ENCODE data around the gene BRD9. TPM values are rescaled to one million over a fixed set of nuclear protein-coding genes. Genes with fewer than 3 reads are reported as not detected.

BRD9 gene
- total RNA-seq, 2 donors from 2014 or later, result 18.9 to 47.1 TPM

DNA sequence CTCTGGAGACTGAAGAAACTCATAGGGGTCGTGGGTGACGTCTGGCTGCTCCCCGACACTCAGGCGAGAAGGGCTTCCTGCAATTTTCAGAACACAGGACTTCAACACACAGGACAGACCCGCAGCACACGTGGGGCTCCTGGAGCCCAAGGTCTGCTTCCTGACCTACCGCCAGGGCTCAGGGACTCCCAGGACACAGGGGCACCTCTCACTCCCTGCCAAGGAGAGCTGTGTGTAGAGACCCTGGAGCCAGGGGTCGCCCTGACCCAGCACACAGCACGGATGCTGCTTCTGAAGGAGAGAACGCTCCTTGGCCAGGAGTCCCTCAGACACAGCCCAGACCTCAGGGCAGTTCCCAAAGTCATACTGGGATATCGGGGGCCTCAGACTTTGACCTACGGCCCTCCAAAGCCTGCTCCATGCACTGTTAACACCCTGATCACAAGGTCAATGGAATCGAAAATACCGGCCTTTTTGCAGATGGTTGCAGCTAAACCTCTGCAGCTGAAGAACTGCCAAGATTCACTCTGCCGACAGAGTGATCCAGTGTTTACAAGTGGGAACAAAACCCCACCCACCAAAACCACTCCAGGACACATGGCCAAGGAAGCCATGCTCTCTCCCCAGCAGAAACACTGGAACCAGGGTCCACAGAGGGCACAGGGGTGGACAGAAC lies 28.0 kb downstream of the BRD9 start:
- WGBS, 2 donors, result 80 to 84% methylated on average over 10 to 14 of the region's 15 CpGs
- Histone ChIP-seq H3K27me3 (no peaks in the 10 kb centered on the region), H3K4me1 (peaks cover 9% of the 10 kb centered on the region), H3K36me3 (replicated peaks in 1 of 2; ENCODE audit: insufficient read depth in 1 of 2, low read depth in 2 of 2) (peaks cover 6 to 33% of the 10 kb centered on the region in 2 donors), H3K27ac (no peak overlapping the region), H3K4me3 (no peak overlapping the region), H3K9me3 (no peaks in the 10 kb centered on the region)
- no peak for TF ChIP-seq POLR2A (IDR thresholded peaks at IDR 0.05)
- TF ChIP-seq, protein P1, sequence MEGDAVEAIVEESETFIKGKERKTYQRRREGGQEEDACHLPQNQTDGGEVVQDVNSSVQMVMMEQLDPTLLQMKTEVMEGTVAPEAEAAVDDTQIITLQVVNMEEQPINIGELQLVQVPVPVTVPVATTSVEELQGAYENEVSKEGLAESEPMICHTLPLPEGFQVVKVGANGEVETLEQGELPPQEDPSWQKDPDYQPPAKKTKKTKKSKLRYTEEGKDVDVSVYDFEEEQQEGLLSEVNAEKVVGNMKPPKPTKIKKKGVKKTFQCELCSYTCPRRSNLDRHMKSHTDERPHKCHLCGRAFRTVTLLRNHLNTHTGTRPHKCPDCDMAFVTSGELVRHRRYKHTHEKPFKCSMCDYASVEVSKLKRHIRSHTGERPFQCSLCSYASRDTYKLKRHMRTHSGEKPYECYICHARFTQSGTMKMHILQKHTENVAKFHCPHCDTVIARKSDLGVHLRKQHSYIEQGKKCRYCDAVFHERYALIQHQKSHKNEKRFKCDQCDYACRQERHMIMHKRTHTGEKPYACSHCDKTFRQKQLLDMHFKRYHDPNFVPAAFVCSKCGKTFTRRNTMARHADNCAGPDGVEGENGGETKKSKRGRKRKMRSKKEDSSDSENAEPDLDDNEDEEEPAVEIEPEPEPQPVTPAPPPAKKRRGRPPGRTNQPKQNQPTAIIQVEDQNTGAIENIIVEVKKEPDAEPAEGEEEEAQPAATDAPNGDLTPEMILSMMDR (IDR thresholded peaks at IDR 0.05), result no peak
- ATAC-seq (no peak), DNase-seq (no peak)
- intact Hi-C loops (cut with DNase I), result no loop called here

DNA sequence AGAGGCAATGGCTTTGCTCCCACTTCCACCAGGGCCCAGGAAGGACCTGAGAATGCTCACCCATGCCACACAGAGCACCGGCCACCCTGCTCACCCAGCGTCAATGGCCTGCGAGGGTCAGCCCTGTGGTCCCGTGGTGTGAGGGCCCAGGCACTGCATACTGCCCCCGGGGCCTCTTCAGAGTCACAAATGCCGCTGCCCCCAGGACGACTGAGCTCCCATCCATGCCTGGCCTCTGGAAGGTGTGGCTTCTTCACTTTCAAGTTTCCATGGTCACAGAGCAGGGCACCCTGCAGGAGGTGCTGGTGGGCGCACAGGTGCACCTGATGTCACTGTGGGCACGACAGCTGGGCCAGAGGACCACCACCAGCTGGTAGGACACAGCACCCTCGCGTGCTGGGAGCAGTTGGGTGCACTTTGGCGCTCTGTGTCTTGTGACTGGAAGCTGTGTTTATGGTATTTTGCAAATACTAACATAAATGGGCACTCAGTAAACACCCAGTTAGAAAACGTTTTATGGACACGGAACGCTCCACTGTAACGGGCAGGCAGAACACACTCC lies 29.3 kb downstream of the BRD9 start:
- DNase-seq (no peak), ATAC-seq (no peak)
- peaks cover 6 to 22% of the 10 kb centered on the region in 2 donors for H3K36me3 ChIP-seq (replicated peaks in 1 of 2; ENCODE audit: insufficient read depth in 1 of 2, low read depth in 2 of 2)
- H3K4me3 ChIP-seq, result no peak overlapping the region
- TF ChIP-seq, protein P1 (IDR thresholded peaks at IDR 0.05), result no peak
- no peak for TF ChIP-seq POLR2A (IDR thresholded peaks at IDR 0.05)
- intact Hi-C loops (cut with DNase I), result no loop called here
- H3K9me3 ChIP-seq, result no peaks in the 10 kb centered on the region
- no peak overlapping the region for H3K27ac ChIP-seq
- H3K4me1 ChIP-seq, result peaks cover 9% of the 10 kb centered on the region
- H3K27me3 ChIP-seq, result no peaks in the 10 kb centered on the region
- WGBS, 2 donors, result 89 to 96% methylated on average over 9 to 16 of the region's 16 CpGs

- TF ChIP-seq, protein P1 (IDR thresholded peaks at IDR 0.05), result peak in 2 of 7 experiments; percentile 6 to 10
- no peak for TF ChIP-seq POLR2A (IDR thresholded peaks at IDR 0.05)
- DNase-seq (peak; percentile 24 to 76 (median 60)), ATAC-seq (no peak)
- Histone ChIP-seq H3K9me3 (no peaks in the 10 kb centered on the region), H3K36me3 (replicated peaks in 1 of 2; ENCODE audit: insufficient read depth in 1 of 2, low read depth in 2 of 2) (peaks cover 6 to 16% of the 10 kb centered on the region in 2 donors), H3K27me3 (no peaks in the 10 kb centered on the region), H3K27ac (no peak overlapping the region), H3K4me3 (no peak overlapping the region), H3K4me1 (peaks cover 9% of the 10 kb centered on the region)
- intact Hi-C loops (cut with DNase I), result no loop called here
- 30 to 70% methylated on average over 2 to 25 of the region's 25 CpGs for WGBS, 2 donors
Measured at GRCh38 chr5:862367-863243, 30.0 kb downstream of the BRD9 start.

- no peak for TF ChIP-seq POLR2A (IDR thresholded peaks at IDR 0.05)
- TF ChIP-seq, protein P1 (IDR thresholded peaks at IDR 0.05), result no peak
- Histone ChIP-seq H3K4me1 (peaks cover 9% of the 10 kb centered on the region), H3K27me3 (no peaks in the 10 kb centered on the region), H3K36me3 (replicated peaks in 1 of 2; ENCODE audit: insufficient read depth in 1 of 2, low read depth in 2 of 2) (peaks cover 6 to 14% of the 10 kb centered on the region in 2 donors), H3K27ac (no peak overlapping the region), H3K4me3 (no peak overlapping the region), H3K9me3 (no peaks in the 10 kb centered on the region)
- 88 to 89% methylated on average over 7 to 20 of the region's 22 CpGs for WGBS, 2 donors
- no peak for DNase-seq
- intact Hi-C loops (cut with DNase I), result no loop called here
- ATAC-seq, result no peak
Measured at GRCh38 chr5:861442-862366, 30.9 kb downstream of the BRD9 start.

All from body of pancreas (tissue), 4 donors.